Measurements from ENCODE around the gene TAL1.

DNA sequence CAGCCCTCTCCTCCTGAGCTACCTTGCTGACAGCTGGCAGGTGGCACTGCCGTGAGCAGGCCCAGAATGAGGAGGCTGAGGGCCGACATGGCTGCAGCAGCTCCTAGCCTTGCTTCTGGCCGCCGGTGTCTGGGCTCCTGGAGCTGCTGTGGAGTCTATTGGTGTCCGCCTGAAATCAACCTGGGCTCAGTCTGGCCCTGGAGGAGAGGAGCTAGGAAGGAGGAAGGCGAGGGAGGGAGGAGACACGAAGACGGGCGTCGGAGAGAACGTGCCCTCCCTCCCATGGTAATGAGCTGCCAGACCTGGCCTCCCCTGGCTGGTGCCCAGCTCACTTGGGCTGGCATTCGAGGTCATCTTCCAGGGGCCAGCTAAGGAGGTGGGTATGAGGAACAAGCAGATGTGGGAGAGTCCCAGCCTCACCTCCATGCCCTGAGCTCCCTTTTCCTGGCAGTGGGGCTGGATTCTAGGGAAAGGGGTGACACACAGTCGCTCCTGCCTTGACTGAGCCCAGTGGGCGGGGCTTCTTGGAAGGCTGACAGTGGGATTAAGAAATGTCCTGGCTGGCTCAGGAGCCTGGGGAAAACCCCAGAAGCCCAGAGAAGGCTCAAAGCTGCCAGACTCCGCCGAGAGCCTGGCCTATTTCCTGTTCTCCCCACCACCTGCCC, 42.0 kb downstream of the TAL1 start, which contains the start of gene PDZK1IP1:
- TF ChIP-seq POLR2A (IDR thresholded peaks at IDR 0.05; ENCODE audit: low read depth, low read length) (no peak), TAF1 (IDR thresholded peaks at IDR 0.05; ENCODE audit: low read depth, low read length) (no peak)
